Sciatic nerve (tissue), 2 donors: ENCODE results near the gene ZNF606. TPM values are rescaled to one million over a fixed set of nuclear protein-coding genes. Genes with fewer than 3 reads are reported as not detected.
A peak's percentile ranks its signal among the peaks of the same experiment; 100 is the strongest.
"Not testable (repeated sequence)": the region's sequence is repeated elsewhere in the genome, so short reads cannot be mapped to it uniquely, and the experiment has no call there.

Experiments
- ATAC-seq: fragments of 200-7000 bp; cut with Tn5 transposase; one replicate; pipeline ENCODE4 v1.9.1; 2020; ENCODE audit warnings: mild to moderate bottlenecking, moderate library complexity
- DNase-seq: peaks from one replicate; pipeline ENCODE4 v3.0.0-alpha.2; 2020; ENCODE audit warnings: low spot score
- intact Hi-C: fragments of 100-400 bp; cut with DNase I; formaldehyde crosslinking; loops from one replicate; pipeline ENCODE4 v1.14.2; 2022
- total RNA-seq: library from RNA; stranded (reverse); fragmentation: NEBNext Ultra II Directional; extraction: Animal tissue kit (Norgen Biotek cat#: 25700); gene quantifications from one replicate; pipeline ENCODE4 v1.2.1, GENCODE V29; 2021
- donor health status: DM: no; HTN: no; CAD: no.
- donor health status: DM: no; HTN: no; CAD: no.

Gene ZNF606
- total RNA-seq, 1 donor from 2014 or later, result 20.3 TPM

GRCh38 chr19:58020129-58020528, 17.5 kb upstream of the ZNF606 start:
- ATAC-seq (no peak), DNase-seq (no peak)
- intact Hi-C loops, result no loop called here

- ATAC-seq (no peak), DNase-seq (no peak)
- intact Hi-C loops, result no loop called here
Observed at GRCh38 chr19:58014141-58014540, 11.5 kb upstream of the ZNF606 start.

- intact Hi-C loops, result no loop called here
- ATAC-seq, result no peak
- DNase-seq, result no peak
Observed at GRCh38 chr19:58010507-58010906, 7.9 kb upstream of the ZNF606 start.

- DNase-seq (peak; percentile 67), ATAC-seq (peak; percentile 98)
- intact Hi-C loops, result no loop called here
Observed at GRCh38 chr19:58009666-58010301, 7.2 kb upstream of the ZNF606 start.

GRCh38 chr19:58009301-58009665, 6.7 kb upstream of the ZNF606 start:
- ATAC-seq, result peak; percentile 33
- DNase-seq, result no peak
- intact Hi-C loops, result no loop called here

- ATAC-seq, DNase-seq, intact Hi-C loops: not testable (repeated sequence)
Observed at GRCh38 chr19:58008877-58009276, 6.3 kb upstream of the ZNF606 start.

GRCh38 chr19:58007285-58007684, 4.7 kb upstream of the ZNF606 start:
- no peak for DNase-seq
- ATAC-seq, result no peak
- intact Hi-C loops, result no loop called here

- no peak for DNase-seq
- ATAC-seq, result peak; percentile 6
- intact Hi-C loops, result no loop called here
Observed at GRCh38 chr19:58003174-58003828, 681 bp upstream of the ZNF606 start.

- DNase-seq (no peak), ATAC-seq (no peak)
- intact Hi-C loops, result no loop called here
Observed at GRCh38 chr19:58001895-58002369, 688 bp downstream of the ZNF606 start.

- DNase-seq, result no peak
- intact Hi-C loops, result no loop called here
- ATAC-seq, result no peak
Observed at GRCh38 chr19:58000677-58001076, 1.9 kb downstream of the ZNF606 start.

- intact Hi-C loops, result no loop called here
- ATAC-seq (no peak), DNase-seq (no peak)
Observed at GRCh38 chr19:57992841-57993240, 9.8 kb downstream of the ZNF606 start.

GRCh38 chr19:57978586-57979289, 23.9 kb downstream of the ZNF606 start:
- DNase-seq (no peak), ATAC-seq (no peak)
- intact Hi-C loops, result no loop called here

GRCh38 chr19:57974434-57974833, 28.2 kb downstream of the ZNF606 start, which contains the start of gene C19orf18:
Gene C19orf18 (minus strand): TSS chr19:57974534. CDS start chr19:57974432, 102 bp downstream.
- DNase-seq (no peak), ATAC-seq (no peak)
- intact Hi-C loops, result no loop called here

GRCh38 chr19:57964761-57965160, 37.9 kb downstream of the ZNF606 start:
- DNase-seq (no peak), ATAC-seq (no peak)
- intact Hi-C loops, result no loop called here

- intact Hi-C loops, result no loop called here
- no peak for ATAC-seq
Observed at GRCh38 chr19:57961785-57962184, 40.8 kb downstream of the ZNF606 start.

GRCh38 chr19:57954996-57955395, 47.6 kb downstream of the ZNF606 start:
- DNase-seq, result no peak
- ATAC-seq, result no peak
- intact Hi-C loops, result no loop called here

More at GRCh38 chr19:57961785-57962184, 40.8 kb downstream of the ZNF606 start:
- DNase-seq, result no peak

- DNase-seq (no peak), ATAC-seq (no peak)
- intact Hi-C loops, result no loop called here
Observed at GRCh38 chr19:57949702-57950101, 52.9 kb downstream of the ZNF606 start.

- no peak for DNase-seq
- intact Hi-C loops, result no loop called here
- ATAC-seq, result no peak
Observed at GRCh38 chr19:57949296-57949695, 53.3 kb downstream of the ZNF606 start.

GRCh38 chr19:57947419-57948134, 55.0 kb downstream of the ZNF606 start, which contains the start of gene ZNF256:
Gene ZNF256 (minus strand): TSS chr19:57947706. CDS start chr19:57947474, 232 bp downstream.
- DNase-seq, result peak; percentile 94
- intact Hi-C loops, result no loop called here
- peak; percentile 100 for ATAC-seq
